ENCODE results near the gene CANX.
A peak's percentile ranks its signal among the peaks of the same experiment; 100 is the strongest.

Gene CANX

DNA sequence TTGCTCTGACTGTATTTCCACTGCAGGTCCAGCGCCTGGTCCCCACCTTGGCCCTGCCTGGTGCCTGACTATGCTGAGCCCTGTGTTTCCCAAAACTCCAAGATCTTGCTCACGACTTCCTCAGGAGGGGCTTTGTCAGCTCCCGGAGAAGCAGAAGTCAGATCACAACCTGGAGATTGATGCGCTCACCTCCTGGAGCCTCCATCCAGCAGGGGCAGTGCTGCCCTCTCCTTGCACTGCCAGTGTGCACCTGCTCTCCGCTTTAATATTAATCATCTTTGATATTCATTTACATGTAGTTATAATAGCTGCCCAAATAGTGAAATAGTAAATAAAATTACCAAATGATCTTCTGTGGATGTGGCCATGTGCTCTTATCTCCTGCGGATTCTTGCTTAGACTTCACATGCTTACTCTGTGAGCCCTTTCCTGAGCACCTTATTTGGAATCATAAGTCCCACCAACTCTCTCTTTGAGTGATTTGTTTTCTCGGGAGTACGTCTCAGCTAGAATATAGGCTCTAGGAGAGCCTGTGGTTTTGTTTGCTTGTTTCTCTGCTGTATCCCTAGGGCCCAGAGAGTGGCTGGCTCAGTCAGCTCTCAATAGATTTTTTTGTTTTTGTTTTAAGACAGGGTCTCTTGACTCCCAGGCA, 51.2 kb downstream of the CANX start:
- H3K4me1 ChIP-seq (ENCODE audit: control insufficient read depth in 1 of 2, insufficient read depth in 2 of 2, low read length in 2 of 2) = peaks cover 9 to 14% of the 10 kb centered on the region in 2 donors
- H3K9me3 ChIP-seq (ENCODE audit: control insufficient read depth in 1 of 2, low read length in 2 of 2) = no peaks in the 10 kb centered on the region
- no peak overlapping the region for H3K27ac ChIP-seq (ENCODE audit: low read depth, low read length)
- H3K4me3 ChIP-seq (ENCODE audit: low read depth in 1 of 2, low read length in 2 of 2) = no peak overlapping the region
- no peaks in the 10 kb centered on the region for H3K27me3 ChIP-seq (ENCODE audit: control insufficient read depth in 1 of 2, insufficient read depth in 2 of 2, low read length in 2 of 2)
- peaks cover 0 to 12% of the 10 kb centered on the region in 2 donors for H3K36me3 ChIP-seq (ENCODE audit: control insufficient read depth in 1 of 2, insufficient read depth in 2 of 2, low read length in 2 of 2)
- no peak overlapping the region for H3K9ac ChIP-seq (ENCODE audit: low read depth in 1 of 2, low read length in 2 of 2)

GRCh38 chr5:179753971-179754370, 55.2 kb downstream of the CANX start:
- no peaks in the 10 kb centered on the region for H3K9me3 ChIP-seq (ENCODE audit: control insufficient read depth in 1 of 2, low read length in 2 of 2)
- H3K27me3 ChIP-seq (ENCODE audit: control insufficient read depth in 1 of 2, insufficient read depth in 2 of 2, low read length in 2 of 2) = no peaks in the 10 kb centered on the region
- no peak overlapping the region for H3K4me3 ChIP-seq (ENCODE audit: low read depth in 1 of 2, low read length in 2 of 2)
- H3K9ac ChIP-seq (ENCODE audit: low read depth in 1 of 2, low read length in 2 of 2) = no peak overlapping the region
- peaks cover 19 to 21% of the 10 kb centered on the region in 2 donors for H3K4me1 ChIP-seq (ENCODE audit: control insufficient read depth in 1 of 2, insufficient read depth in 2 of 2, low read length in 2 of 2)
- H3K36me3 ChIP-seq (ENCODE audit: control insufficient read depth in 1 of 2, insufficient read depth in 2 of 2, low read length in 2 of 2) = peaks cover 0 to 10% of the 10 kb centered on the region in 2 donors
- no peak overlapping the region for H3K27ac ChIP-seq (ENCODE audit: low read depth, low read length)

DNA sequence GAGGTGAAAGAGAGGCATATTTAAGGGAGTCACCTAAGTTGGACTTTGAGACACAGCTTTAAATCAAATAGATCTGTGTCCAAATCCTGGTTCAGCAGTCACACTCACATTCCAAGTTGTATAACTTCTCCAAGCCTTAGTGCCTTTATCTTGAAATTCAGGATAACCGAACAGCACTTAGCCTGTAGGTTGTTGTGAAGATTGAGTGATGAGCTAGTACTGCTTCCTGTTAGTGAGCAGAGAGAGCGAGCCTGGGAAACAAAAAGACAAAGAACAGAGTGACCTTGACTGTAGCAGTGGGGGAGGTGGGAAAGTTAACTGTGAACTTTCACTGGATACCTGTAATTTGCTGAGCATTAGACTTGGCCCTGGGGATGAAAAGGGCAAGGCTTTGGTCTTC, 56.3 kb downstream of the CANX start:
- no peaks in the 10 kb centered on the region for H3K27me3 ChIP-seq (ENCODE audit: control insufficient read depth in 1 of 2, insufficient read depth in 2 of 2, low read length in 2 of 2)
- peaks cover 25 to 28% of the 10 kb centered on the region in 2 donors for H3K4me1 ChIP-seq (ENCODE audit: control insufficient read depth in 1 of 2, insufficient read depth in 2 of 2, low read length in 2 of 2)
- no peaks in the 10 kb centered on the region for H3K9me3 ChIP-seq (ENCODE audit: control insufficient read depth in 1 of 2, low read length in 2 of 2)
- H3K27ac ChIP-seq (ENCODE audit: low read depth, low read length) = no peak overlapping the region
- H3K36me3 ChIP-seq (ENCODE audit: control insufficient read depth in 1 of 2, insufficient read depth in 2 of 2, low read length in 2 of 2) = peaks cover 0 to 3% of the 10 kb centered on the region in 2 donors
- no peak overlapping the region for H3K9ac ChIP-seq (ENCODE audit: low read depth in 1 of 2, low read length in 2 of 2)
- no peak overlapping the region for H3K4me3 ChIP-seq (ENCODE audit: low read depth in 1 of 2, low read length in 2 of 2)

DNA sequence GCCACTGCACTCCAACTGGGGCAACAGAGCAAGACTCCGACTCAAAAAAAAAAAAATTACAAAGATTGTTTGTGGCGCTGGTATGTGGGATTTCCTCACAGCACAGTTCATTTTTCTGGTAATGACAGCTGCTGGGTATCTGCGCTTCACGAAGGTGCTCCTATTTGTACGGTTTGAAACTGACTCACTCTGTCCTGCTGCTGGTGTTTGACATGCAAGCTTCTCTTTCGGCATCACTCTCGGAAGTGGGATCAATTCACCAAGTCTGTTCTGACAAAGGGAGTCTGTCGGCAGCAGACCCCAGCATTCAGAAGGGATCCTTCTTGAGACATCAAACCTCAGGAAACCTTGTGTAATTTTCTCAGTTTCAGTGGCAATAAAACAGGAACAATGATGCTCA, 60.2 kb downstream of the CANX start:
- H3K27ac ChIP-seq (ENCODE audit: low read depth, low read length) = no peak overlapping the region
- H3K4me1 ChIP-seq (ENCODE audit: control insufficient read depth in 1 of 2, insufficient read depth in 2 of 2, low read length in 2 of 2) = peaks cover 50 to 52% of the 10 kb centered on the region in 2 donors
- no peak overlapping the region for H3K9ac ChIP-seq (ENCODE audit: low read depth in 1 of 2, low read length in 2 of 2)

DNA sequence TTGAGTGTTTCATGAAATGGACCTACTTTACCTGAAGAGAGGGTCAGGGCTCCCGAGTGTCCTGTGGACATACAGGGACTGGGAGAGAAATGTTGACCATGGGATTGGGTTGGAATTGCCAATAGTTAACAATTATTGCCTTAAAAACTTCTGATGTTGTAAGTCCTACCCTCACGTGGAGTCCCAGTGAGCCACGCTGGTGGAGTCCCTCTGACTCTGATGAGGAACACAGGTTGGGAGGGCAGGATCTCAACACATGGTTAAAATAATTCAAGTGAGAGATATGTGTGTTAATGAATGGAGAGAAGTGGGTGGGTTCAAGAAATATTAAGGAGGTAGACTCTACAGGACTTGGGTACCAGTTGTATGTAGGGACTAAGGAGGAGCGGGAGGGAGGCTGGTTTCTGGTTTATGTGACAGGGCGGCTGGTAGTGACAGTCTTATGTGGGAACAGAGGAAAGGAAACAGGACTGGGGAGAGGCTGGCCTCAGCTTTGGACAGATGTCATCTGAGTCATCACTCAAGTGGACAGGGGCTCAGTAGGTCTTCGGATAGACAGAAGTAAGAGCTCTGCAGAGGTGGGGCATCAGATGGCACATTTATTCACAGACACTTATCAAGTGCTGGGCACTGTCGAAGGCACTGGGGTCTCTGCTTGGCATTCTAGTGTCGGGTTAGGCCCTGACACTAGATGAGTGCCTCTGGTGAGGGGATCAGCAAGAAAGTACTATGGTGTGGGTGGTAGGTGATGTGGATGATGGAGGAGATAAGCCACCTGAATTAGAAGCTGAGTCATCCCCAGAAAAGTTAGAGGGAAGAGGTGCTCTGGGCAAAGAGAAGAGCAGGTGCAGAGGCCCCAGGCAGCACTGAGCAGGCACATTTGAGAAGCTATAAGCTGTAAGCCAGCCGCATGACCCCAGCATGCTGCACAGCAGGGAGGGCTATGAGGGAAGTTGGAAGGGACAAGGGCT, 61.1 kb downstream of the CANX start:
- no peak overlapping the region for H3K27ac ChIP-seq (ENCODE audit: low read depth, low read length)

More for the DNA sequence above, 60.2 kb downstream of the CANX start:
- H3K9me3 ChIP-seq (ENCODE audit: control insufficient read depth in 1 of 2, low read length in 2 of 2) = no peaks in the 10 kb centered on the region
- peaks cover 0 to 4% of the 10 kb centered on the region in 2 donors for H3K36me3 ChIP-seq (ENCODE audit: control insufficient read depth in 1 of 2, insufficient read depth in 2 of 2, low read length in 2 of 2)
- H3K4me3 ChIP-seq (ENCODE audit: low read depth in 1 of 2, low read length in 2 of 2) = no peak overlapping the region
- no peaks in the 10 kb centered on the region for H3K27me3 ChIP-seq (ENCODE audit: control insufficient read depth in 1 of 2, insufficient read depth in 2 of 2, low read length in 2 of 2)

DNA sequence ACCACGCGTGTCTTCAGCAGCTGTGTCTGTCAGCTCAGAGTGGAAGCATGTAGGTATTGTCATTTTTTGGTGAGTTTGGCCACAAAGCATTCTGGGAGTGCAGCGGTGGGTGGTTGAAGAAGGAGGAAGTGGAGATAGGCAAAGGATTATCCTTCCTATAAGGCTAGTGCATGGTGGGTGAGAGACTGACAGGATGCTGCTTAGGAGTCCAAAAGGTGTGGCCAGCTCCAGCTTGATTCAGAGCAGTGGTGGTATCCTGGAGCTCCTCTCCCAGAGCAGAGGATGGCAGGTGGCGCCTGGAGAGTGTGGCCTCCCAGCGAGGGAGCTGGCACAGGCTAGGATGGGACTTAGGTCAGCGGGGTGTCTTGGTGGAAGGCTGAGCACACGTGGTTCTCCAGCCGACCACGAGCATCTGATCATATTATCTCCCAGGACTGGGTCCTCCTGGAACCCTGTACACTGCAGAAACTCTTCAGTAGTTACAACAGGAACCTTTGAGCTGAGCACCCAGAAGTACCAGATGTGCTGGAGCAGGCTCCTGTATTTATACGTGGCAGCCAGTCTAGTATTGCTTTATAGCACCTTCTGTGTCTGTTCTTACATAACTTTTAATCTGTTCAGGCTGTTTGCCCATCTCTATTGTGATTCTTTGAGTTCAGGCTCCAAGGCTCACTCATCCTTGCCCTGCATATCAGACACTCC, 63.5 kb downstream of the CANX start:
- H3K4me3 ChIP-seq (ENCODE audit: low read depth in 1 of 2, low read length in 2 of 2) = no peak overlapping the region
- peaks cover 53 to 58% of the 10 kb centered on the region in 2 donors for H3K4me1 ChIP-seq (ENCODE audit: control insufficient read depth in 1 of 2, insufficient read depth in 2 of 2, low read length in 2 of 2)
- H3K36me3 ChIP-seq (ENCODE audit: control insufficient read depth in 1 of 2, insufficient read depth in 2 of 2, low read length in 2 of 2) = peaks cover 6 to 25% of the 10 kb centered on the region in 2 donors
- H3K9ac ChIP-seq (ENCODE audit: low read depth in 1 of 2, low read length in 2 of 2) = peak overlapping the region; percentile 5 to 6
- no peaks in the 10 kb centered on the region for H3K27me3 ChIP-seq (ENCODE audit: control insufficient read depth in 1 of 2, insufficient read depth in 2 of 2, low read length in 2 of 2)
- no peaks in the 10 kb centered on the region for H3K9me3 ChIP-seq (ENCODE audit: control insufficient read depth in 1 of 2, low read length in 2 of 2)
- H3K27ac ChIP-seq (ENCODE audit: low read depth, low read length) = no peak overlapping the region

More for the DNA sequence above, 61.1 kb downstream of the CANX start:
- Histone ChIP-seq H3K4me1 (ENCODE audit: control insufficient read depth in 1 of 2, insufficient read depth in 2 of 2, low read length in 2 of 2) (peaks cover 44% of the 10 kb centered on the region in 2 donors), H3K9me3 (ENCODE audit: control insufficient read depth in 1 of 2, low read length in 2 of 2) (no peaks in the 10 kb centered on the region), H3K4me3 (ENCODE audit: low read depth in 1 of 2, low read length in 2 of 2) (no peak overlapping the region), H3K9ac (ENCODE audit: low read depth in 1 of 2, low read length in 2 of 2) (no peak overlapping the region), H3K27me3 (ENCODE audit: control insufficient read depth in 1 of 2, insufficient read depth in 2 of 2, low read length in 2 of 2) (no peaks in the 10 kb centered on the region), H3K36me3 (ENCODE audit: control insufficient read depth in 1 of 2, insufficient read depth in 2 of 2, low read length in 2 of 2) (peaks cover 0 to 6% of the 10 kb centered on the region in 2 donors)

DNA sequence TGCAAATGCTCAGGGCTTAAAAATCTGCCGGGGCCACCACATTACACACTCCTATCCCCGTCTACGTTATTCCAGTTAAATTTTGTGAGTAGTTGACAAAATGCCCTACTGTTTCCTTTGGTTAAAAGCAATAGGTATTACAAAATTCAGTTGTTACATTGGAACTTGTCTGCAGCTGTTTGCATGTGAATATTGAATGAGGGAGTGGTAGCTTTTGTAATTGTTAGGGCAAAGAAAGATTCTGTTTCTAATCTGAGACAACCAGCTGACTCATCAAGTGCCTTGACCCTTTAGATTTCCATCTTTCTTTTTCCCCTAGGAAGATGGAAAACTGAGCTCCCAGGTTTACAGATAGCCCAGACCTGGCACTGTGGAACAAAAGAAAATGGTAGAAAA, 64.0 kb downstream of the CANX start:
- H3K9ac ChIP-seq (ENCODE audit: low read depth in 1 of 2, low read length in 2 of 2) = peak overlapping the region in 1 of 2 donors; percentile 5
- H3K4me3 ChIP-seq (ENCODE audit: low read depth in 1 of 2, low read length in 2 of 2) = no peak overlapping the region
- H3K27me3 ChIP-seq (ENCODE audit: control insufficient read depth in 1 of 2, insufficient read depth in 2 of 2, low read length in 2 of 2) = no peaks in the 10 kb centered on the region
- H3K36me3 ChIP-seq (ENCODE audit: control insufficient read depth in 1 of 2, insufficient read depth in 2 of 2, low read length in 2 of 2) = peaks cover 6 to 28% of the 10 kb centered on the region in 2 donors
- H3K9me3 ChIP-seq (ENCODE audit: control insufficient read depth in 1 of 2, low read length in 2 of 2) = no peaks in the 10 kb centered on the region
- H3K27ac ChIP-seq (ENCODE audit: low read depth, low read length) = no peak overlapping the region
- H3K4me1 ChIP-seq (ENCODE audit: control insufficient read depth in 1 of 2, insufficient read depth in 2 of 2, low read length in 2 of 2) = peaks cover 57 to 58% of the 10 kb centered on the region in 2 donors

DNA sequence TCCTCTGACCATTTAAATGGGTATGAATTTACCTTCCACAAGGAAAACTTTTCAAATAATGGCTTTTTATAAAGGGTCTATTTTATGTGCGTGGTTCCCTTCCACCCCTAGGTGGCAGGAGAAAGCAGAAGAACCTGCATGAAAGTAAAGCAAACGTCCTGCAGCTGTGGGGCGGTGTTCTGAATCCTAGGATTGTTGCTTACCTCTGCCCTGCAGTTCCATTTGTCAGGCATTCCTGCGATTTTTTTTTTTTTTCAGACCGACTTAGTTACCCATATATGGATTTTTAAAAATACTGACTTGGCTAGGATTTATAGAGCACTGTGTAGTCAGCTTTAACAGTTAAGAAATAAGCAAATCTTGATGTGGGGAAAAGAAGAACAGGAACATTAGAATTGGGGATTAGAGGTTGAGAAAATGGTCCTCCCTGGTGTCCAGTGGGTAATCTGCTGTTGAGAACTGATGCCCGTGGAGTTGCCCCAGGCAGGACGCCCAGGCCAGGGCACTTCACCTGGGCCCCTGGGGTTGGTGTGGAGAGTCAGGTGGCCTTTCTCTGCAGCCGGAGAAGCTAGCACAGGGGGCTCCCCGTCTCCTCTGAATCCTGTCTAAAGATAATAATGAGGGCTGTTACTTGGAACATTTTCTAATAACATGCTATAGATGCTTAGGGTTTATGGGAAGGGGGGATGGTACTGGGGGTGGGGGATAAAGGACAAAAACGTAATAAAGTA, 64.6 kb downstream of the CANX start:
- Histone ChIP-seq H3K9ac (ENCODE audit: low read depth in 1 of 2, low read length in 2 of 2) (peak overlapping the region in 1 of 2 donors; percentile 5), H3K36me3 (ENCODE audit: control insufficient read depth in 1 of 2, insufficient read depth in 2 of 2, low read length in 2 of 2) (peaks cover 7 to 33% of the 10 kb centered on the region in 2 donors), H3K27me3 (ENCODE audit: control insufficient read depth in 1 of 2, insufficient read depth in 2 of 2, low read length in 2 of 2) (no peaks in the 10 kb centered on the region), H3K4me3 (ENCODE audit: low read depth in 1 of 2, low read length in 2 of 2) (no peak overlapping the region), H3K27ac (ENCODE audit: low read depth, low read length) (no peak overlapping the region), H3K4me1 (ENCODE audit: control insufficient read depth in 1 of 2, insufficient read depth in 2 of 2, low read length in 2 of 2) (peaks cover 57 to 58% of the 10 kb centered on the region in 2 donors), H3K9me3 (ENCODE audit: control insufficient read depth in 1 of 2, low read length in 2 of 2) (no peaks in the 10 kb centered on the region)

DNA sequence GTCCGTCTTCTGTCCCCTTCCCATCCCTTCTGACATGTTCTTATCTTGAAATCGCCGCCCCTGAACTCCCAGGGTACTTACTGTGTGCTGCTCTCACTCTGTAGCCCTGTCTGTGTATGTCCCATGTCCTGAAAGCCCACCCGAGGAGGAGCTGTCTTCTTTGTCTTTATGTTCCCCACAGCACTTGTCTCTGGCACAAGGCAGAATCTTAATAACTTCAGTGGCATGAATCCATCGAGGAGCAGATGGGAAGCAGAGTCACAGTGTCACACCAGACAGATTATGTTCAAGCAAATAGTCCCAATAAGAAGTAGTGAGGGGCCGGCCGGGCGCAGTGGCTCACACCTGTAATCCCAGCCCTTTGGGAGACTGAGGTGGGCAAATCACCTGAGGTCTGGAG, 65.3 kb downstream of the CANX start:
- H3K36me3 ChIP-seq (ENCODE audit: control insufficient read depth in 1 of 2, insufficient read depth in 2 of 2, low read length in 2 of 2) = peaks cover 13 to 37% of the 10 kb centered on the region in 2 donors
- H3K4me3 ChIP-seq (ENCODE audit: low read depth in 1 of 2, low read length in 2 of 2) = no peak overlapping the region
- H3K27ac ChIP-seq (ENCODE audit: low read depth, low read length) = no peak overlapping the region
- peaks cover 57 to 58% of the 10 kb centered on the region in 2 donors for H3K4me1 ChIP-seq (ENCODE audit: control insufficient read depth in 1 of 2, insufficient read depth in 2 of 2, low read length in 2 of 2)
- H3K9ac ChIP-seq (ENCODE audit: low read depth in 1 of 2, low read length in 2 of 2) = no peak overlapping the region
- no peaks in the 10 kb centered on the region for H3K9me3 ChIP-seq (ENCODE audit: control insufficient read depth in 1 of 2, low read length in 2 of 2)
- no peaks in the 10 kb centered on the region for H3K27me3 ChIP-seq (ENCODE audit: control insufficient read depth in 1 of 2, insufficient read depth in 2 of 2, low read length in 2 of 2)

Measured in duodenal mucosa (tissue), 2 donors.